HCT116 (cell line): ENCODE results near the gene SYCP2.

ENCODE experiments used
- EZH2 ChIP-seq: fragments of 200-600 bp; sonication (generic); IDR thresholded peaks from 2 replicates; pipeline ENCODE4 v1.6.1; 2017; ENCODE audit warnings: antibody characterized with exemption, mixed run types
- POLR2AphosphoS5 ChIP-seq: IDR thresholded peaks from 2 replicates; pipeline ENCODE4 v1.6.1; 2011; ENCODE audit warnings: mild to moderate bottlenecking, low read depth, low read length, moderate library complexity
- TCF7L2 ChIP-seq: IDR thresholded peaks from 2 replicates; pipeline ENCODE4 v1.7.0; 2011; ENCODE audit warnings: borderline replicate concordance, inconsistent platforms; ENCODE audit not compliant: insufficient read depth, insufficient read length; ENCODE audit errors: extremely low read depth
- TF ChIP-seq, protein P1 (sequence below), 3 experiments: fragments of 200-600 bp in 1 of 3; sonication (generic) in 1 of 3; IDR thresholded peaks in 2 of 3; conservative IDR thresholded peaks in 1 of 3; 2 replicates each; pipeline ENCODE4 v1.5.1; 2012 to 2017; ENCODE audit warnings: low read depth in 2 of 3, low read length in 2 of 3, antibody characterized with exemption in 1 of 3, borderline replicate concordance in 1 of 3, control low read depth in 1 of 3, mild to moderate bottlenecking in 1 of 3, mixed read lengths in 1 of 3, mixed run types in 1 of 3, moderate library complexity in 1 of 3; ENCODE audit not compliant: insufficient read depth in 1 of 3

GRCh38 chr20:59938696-59939051 lies 5.2 kb upstream of the SYCP2 start:
- TF ChIP-seq POLR2AphosphoS5 (no peak), EZH2 (no peak), TCF7L2 (no peak)
- TF ChIP-seq, protein P1, sequence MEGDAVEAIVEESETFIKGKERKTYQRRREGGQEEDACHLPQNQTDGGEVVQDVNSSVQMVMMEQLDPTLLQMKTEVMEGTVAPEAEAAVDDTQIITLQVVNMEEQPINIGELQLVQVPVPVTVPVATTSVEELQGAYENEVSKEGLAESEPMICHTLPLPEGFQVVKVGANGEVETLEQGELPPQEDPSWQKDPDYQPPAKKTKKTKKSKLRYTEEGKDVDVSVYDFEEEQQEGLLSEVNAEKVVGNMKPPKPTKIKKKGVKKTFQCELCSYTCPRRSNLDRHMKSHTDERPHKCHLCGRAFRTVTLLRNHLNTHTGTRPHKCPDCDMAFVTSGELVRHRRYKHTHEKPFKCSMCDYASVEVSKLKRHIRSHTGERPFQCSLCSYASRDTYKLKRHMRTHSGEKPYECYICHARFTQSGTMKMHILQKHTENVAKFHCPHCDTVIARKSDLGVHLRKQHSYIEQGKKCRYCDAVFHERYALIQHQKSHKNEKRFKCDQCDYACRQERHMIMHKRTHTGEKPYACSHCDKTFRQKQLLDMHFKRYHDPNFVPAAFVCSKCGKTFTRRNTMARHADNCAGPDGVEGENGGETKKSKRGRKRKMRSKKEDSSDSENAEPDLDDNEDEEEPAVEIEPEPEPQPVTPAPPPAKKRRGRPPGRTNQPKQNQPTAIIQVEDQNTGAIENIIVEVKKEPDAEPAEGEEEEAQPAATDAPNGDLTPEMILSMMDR (IDR thresholded peaks at IDR 0.05 in 2 of 3, conservative IDR thresholded peaks at IDR 0.05 in 1 of 3; ENCODE audit: borderline replicate concordance in 1 of 3, insufficient read depth in 1 of 3, low read depth in 2 of 3, low read length in 2 of 3) = no peak
